HG03521 (cell line): ENCODE results near the gene ZDHHC11.
A peak's percentile ranks its signal among the peaks of the same experiment; 100 is the strongest.

ENCODE experiments used
- ATAC-seq: cut with Tn5 transposase; IDR thresholded peaks from one replicate; pipeline ENCODE4 v1.9.1; 2021; ENCODE audit warnings: mild to moderate bottlenecking, moderate library complexity; ENCODE audit not compliant: unreplicated experiment

Gene ZDHHC11

GRCh38 chr5:850511-851006 lies at the start of gene ZDHHC11:
Gene ZDHHC11, minus strand, starts transcription at chr5:850986. Its CDS starts 384 bp downstream, at chr5:850602.
- no peak for ATAC-seq

- ATAC-seq, result no peak
Measured at GRCh38 chr5:893711-894110, 42.9 kb upstream of the ZDHHC11 start.

GRCh38 chr5:893137-893506 lies 42.3 kb upstream of the ZDHHC11 start:
- ATAC-seq, result peak; percentile 4

- ATAC-seq, result peak; percentile 95
Measured at GRCh38 chr5:892394-893136, 41.8 kb upstream of the ZDHHC11 start, which contains the start of the genes BRD9 and TRIP13. Gene BRD9, minus strand, starts transcription at chr5:892801. Its CDS starts 144 bp downstream, at chr5:892657. Gene TRIP13, plus strand, starts transcription at chr5:892884. Its CDS starts 115 bp downstream, at chr5:892999.

GRCh38 chr5:891837-892393 lies 41.1 kb upstream of the ZDHHC11 start:
- ATAC-seq, result peak; percentile 10

- no peak for ATAC-seq
Measured at GRCh38 chr5:891117-891836, 40.5 kb upstream of the ZDHHC11 start.

GRCh38 chr5:889075-889710 lies 38.4 kb upstream of the ZDHHC11 start:
- ATAC-seq, result no peak

- ATAC-seq, result no peak
Measured at GRCh38 chr5:888638-889035, 37.9 kb upstream of the ZDHHC11 start.

GRCh38 chr5:887947-888637 lies 37.3 kb upstream of the ZDHHC11 start:
- ATAC-seq, result no peak

GRCh38 chr5:886716-887325 lies 36.0 kb upstream of the ZDHHC11 start:
- ATAC-seq, result no peak

GRCh38 chr5:886036-886435 lies 35.2 kb upstream of the ZDHHC11 start:
- ATAC-seq, result no peak

- no peak for ATAC-seq
Measured at GRCh38 chr5:885529-885928, 34.7 kb upstream of the ZDHHC11 start.

- ATAC-seq, result no peak
Measured at GRCh38 chr5:885127-885442, 34.3 kb upstream of the ZDHHC11 start.

GRCh38 chr5:884345-885126 lies 33.8 kb upstream of the ZDHHC11 start:
- ATAC-seq, result no peak

GRCh38 chr5:883475-884181 lies 32.8 kb upstream of the ZDHHC11 start:
- ATAC-seq, result no peak

GRCh38 chr5:882253-883183 lies 31.7 kb upstream of the ZDHHC11 start:
- no peak for ATAC-seq

GRCh38 chr5:881551-881935 lies 30.8 kb upstream of the ZDHHC11 start:
- ATAC-seq, result no peak
